ENCODE measurements around the gene SLC19A1.

Gene SLC19A1

GRCh38 chr21:45542242-45542666 lies at the start of gene SLC19A1:
Gene SLC19A1, minus strand, starts transcription at chr21:45542440. Its CDS starts 4,481 bp downstream, at chr21:45537959.
- peak; percentile 75 for DNase-seq

GRCh38 chr21:45591619-45592207 lies 49.5 kb upstream of the SLC19A1 start:
- DNase-seq = no peak

- no peak for DNase-seq
Measured at GRCh38 chr21:45590726-45591618, 48.7 kb upstream of the SLC19A1 start.

GRCh38 chr21:45590246-45590725 lies 48.0 kb upstream of the SLC19A1 start:
- no peak for DNase-seq

- no peak for DNase-seq
Measured at GRCh38 chr21:45589686-45590245, 47.5 kb upstream of the SLC19A1 start.

- DNase-seq = no peak
Measured at GRCh38 chr21:45588871-45589491, 46.7 kb upstream of the SLC19A1 start.

- DNase-seq = no peak
Measured at GRCh38 chr21:45588086-45588825, 46.0 kb upstream of the SLC19A1 start.

GRCh38 chr21:45586289-45586858 lies 44.1 kb upstream of the SLC19A1 start:
- DNase-seq = no peak

- no peak for DNase-seq
Measured at GRCh38 chr21:45584786-45585185, 42.5 kb upstream of the SLC19A1 start.

GRCh38 chr21:45583831-45584509 lies 41.7 kb upstream of the SLC19A1 start:
- DNase-seq = no peak

GRCh38 chr21:45582128-45582527 lies 39.9 kb upstream of the SLC19A1 start:
- no peak for DNase-seq

- no peak for DNase-seq
Measured at GRCh38 chr21:45581322-45581712, 39.1 kb upstream of the SLC19A1 start.

GRCh38 chr21:45580576-45581321 lies 38.5 kb upstream of the SLC19A1 start:
- DNase-seq = no peak

GRCh38 chr21:45580181-45580575 lies 37.9 kb upstream of the SLC19A1 start:
- no peak for DNase-seq

- no peak for DNase-seq
Measured at GRCh38 chr21:45579383-45580180, 37.3 kb upstream of the SLC19A1 start.

- no peak for DNase-seq
Measured at GRCh38 chr21:45578811-45579381, 36.7 kb upstream of the SLC19A1 start.

- no peak for DNase-seq
Measured at GRCh38 chr21:45578176-45578801, 36.0 kb upstream of the SLC19A1 start.

GRCh38 chr21:45577801-45578175 lies 35.5 kb upstream of the SLC19A1 start:
- no peak for DNase-seq

All from left hindlimb (tissue), 1 donor.